SH-SY5Y (cell line): Measurements from ENCODE around the gene RS1.

ENCODE experiments used
- GATA2 ChIP-seq: IDR thresholded peaks from 2 replicates; pipeline ENCODE4 v1.6.1; 2011; ENCODE audit warnings: mild to moderate bottlenecking, low read depth, low read length
- GATA3 ChIP-seq: IDR thresholded peaks from 2 replicates; pipeline ENCODE4 v1.6.1; 2011; ENCODE audit warnings: low read depth, mild to moderate bottlenecking, low read length, moderate library complexity

GRCh38 chrX:18677161-18677869 lies 5.4 kb upstream of the RS1 start:
- TF ChIP-seq GATA2: no peak
- TF ChIP-seq GATA3: no peak
